ENCODE measurements around the gene DEAF1.
"Not testable (repeated sequence)": the region's sequence is repeated elsewhere in the genome, so short reads cannot be mapped to it uniquely, and the experiment has no call there.

DEAF1 gene

GRCh38 chr11:699116-699508, 4.1 kb upstream of the DEAF1 start:
- no peak for DNase-seq

- no peak for DNase-seq
Measured at GRCh38 chr11:698493-699115, 3.6 kb upstream of the DEAF1 start.

GRCh38 chr11:697811-698311, 2.8 kb upstream of the DEAF1 start:
- peak; percentile 51 for DNase-seq

GRCh38 chr11:696955-697491, 2.0 kb upstream of the DEAF1 start:
- DNase-seq, result peak; percentile 78

GRCh38 chr11:695538-696248, 671 bp upstream of the DEAF1 start, which contains the start of gene TMEM80:
TSS of gene TMEM80 (plus strand) at chr11:695816. CDS start at chr11:695828, 12 bp downstream.
- peak; percentile 98 for DNase-seq

- DNase-seq, result no peak
Measured at GRCh38 chr11:695288-695537, 191 bp upstream of the DEAF1 start.

- no peak for DNase-seq
Measured at GRCh38 chr11:693887-694562, 997 bp downstream of the DEAF1 start.

- peak; percentile 35 for DNase-seq
Measured at GRCh38 chr11:693415-693831, 1.6 kb downstream of the DEAF1 start.

GRCh38 chr11:692824-693414, 2.1 kb downstream of the DEAF1 start:
- DNase-seq, result peak; percentile 31

GRCh38 chr11:691710-692590, 3.1 kb downstream of the DEAF1 start:
- no peak for DNase-seq

- no peak for DNase-seq
Measured at GRCh38 chr11:690738-691633, 4.0 kb downstream of the DEAF1 start.

GRCh38 chr11:690244-690643, 4.8 kb downstream of the DEAF1 start:
- DNase-seq, result not testable (repeated sequence)

GRCh38 chr11:689625-690024, 5.4 kb downstream of the DEAF1 start:
- DNase-seq, result no peak

- DNase-seq, result no peak
Measured at GRCh38 chr11:688681-689080, 6.3 kb downstream of the DEAF1 start.

GRCh38 chr11:687751-688150, 7.3 kb downstream of the DEAF1 start:
- no peak for DNase-seq

GRCh38 chr11:686451-687243, 8.4 kb downstream of the DEAF1 start:
- no peak for DNase-seq

- DNase-seq, result no peak
Measured at GRCh38 chr11:680970-681369, 14.1 kb downstream of the DEAF1 start.

- no peak for DNase-seq
Measured at GRCh38 chr11:680476-680875, 14.5 kb downstream of the DEAF1 start.

- no peak for DNase-seq
Measured at GRCh38 chr11:679271-680207, 15.5 kb downstream of the DEAF1 start.
